Measurements from ENCODE around the gene DGCR6.
"Not testable (repeated sequence)": the region's sequence is repeated elsewhere in the genome, so short reads cannot be mapped to it uniquely, and the experiment has no call there.

The DGCR6 gene

GRCh38 chr22:18909556-18909955 lies 3.4 kb downstream of the DGCR6 start:
- TF ChIP-seq, protein P1, sequence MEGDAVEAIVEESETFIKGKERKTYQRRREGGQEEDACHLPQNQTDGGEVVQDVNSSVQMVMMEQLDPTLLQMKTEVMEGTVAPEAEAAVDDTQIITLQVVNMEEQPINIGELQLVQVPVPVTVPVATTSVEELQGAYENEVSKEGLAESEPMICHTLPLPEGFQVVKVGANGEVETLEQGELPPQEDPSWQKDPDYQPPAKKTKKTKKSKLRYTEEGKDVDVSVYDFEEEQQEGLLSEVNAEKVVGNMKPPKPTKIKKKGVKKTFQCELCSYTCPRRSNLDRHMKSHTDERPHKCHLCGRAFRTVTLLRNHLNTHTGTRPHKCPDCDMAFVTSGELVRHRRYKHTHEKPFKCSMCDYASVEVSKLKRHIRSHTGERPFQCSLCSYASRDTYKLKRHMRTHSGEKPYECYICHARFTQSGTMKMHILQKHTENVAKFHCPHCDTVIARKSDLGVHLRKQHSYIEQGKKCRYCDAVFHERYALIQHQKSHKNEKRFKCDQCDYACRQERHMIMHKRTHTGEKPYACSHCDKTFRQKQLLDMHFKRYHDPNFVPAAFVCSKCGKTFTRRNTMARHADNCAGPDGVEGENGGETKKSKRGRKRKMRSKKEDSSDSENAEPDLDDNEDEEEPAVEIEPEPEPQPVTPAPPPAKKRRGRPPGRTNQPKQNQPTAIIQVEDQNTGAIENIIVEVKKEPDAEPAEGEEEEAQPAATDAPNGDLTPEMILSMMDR (conservative IDR thresholded peaks at IDR 0.05; ENCODE audit: low read depth) = no peak
- POLR2A ChIA-PET (ENCODE audit: low non-redundant PET) = no interaction called here
- DNase-seq (ENCODE audit: low spot score) = no peak
- H3K27ac ChIP-seq = no peak overlapping the region
- CTCF ChIA-PET = interaction anchor here (0.9 kb wide), 1 partner anchor 24 kb away, joined by 3 read pairs; no protein-coding TSS in a partner anchor

GRCh38 chr22:18911535-18911934 lies 5.4 kb downstream of the DGCR6 start:
- CTCF ChIA-PET; H3K27ac ChIP-seq; DNase-seq (ENCODE audit: low spot score); POLR2A ChIA-PET (ENCODE audit: low non-redundant PET): not testable (repeated sequence)

DNA sequence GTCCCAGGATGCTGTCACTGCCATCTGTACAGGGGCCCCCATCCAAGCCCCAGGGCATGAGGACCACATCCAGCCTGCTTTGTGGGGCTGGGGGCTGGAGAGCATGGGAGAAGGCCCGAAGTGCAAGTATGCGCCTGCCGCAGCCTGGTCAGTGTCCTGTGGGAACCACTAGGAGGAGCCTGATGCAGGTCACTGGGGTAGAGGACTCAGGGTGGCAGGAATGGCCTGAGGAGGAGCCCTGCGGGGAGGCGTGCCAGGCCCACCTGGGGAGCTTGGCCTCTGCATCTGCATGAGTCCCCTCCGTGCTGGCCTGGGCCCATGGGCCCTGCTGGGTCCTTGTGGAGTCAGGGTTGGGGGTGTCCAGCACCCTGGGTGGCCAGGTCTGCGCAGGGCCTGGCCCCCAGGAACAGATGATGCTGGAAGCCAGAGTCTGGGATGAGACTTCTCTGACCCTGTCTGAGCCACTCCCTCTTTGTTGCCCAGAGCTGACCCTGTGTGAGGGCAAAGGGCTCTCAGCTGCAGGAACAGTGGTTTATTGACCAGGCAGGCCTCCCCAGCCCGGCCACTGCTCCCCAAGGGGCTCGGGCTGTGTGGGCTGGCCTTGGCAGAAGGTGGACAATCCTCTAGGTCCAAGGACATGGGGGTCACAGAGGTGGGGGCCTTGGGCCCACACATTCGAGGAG lies 6.3 kb downstream of the DGCR6 start:
- CTCF ChIA-PET; POLR2A ChIA-PET (ENCODE audit: low non-redundant PET): not testable (repeated sequence)

DNA sequence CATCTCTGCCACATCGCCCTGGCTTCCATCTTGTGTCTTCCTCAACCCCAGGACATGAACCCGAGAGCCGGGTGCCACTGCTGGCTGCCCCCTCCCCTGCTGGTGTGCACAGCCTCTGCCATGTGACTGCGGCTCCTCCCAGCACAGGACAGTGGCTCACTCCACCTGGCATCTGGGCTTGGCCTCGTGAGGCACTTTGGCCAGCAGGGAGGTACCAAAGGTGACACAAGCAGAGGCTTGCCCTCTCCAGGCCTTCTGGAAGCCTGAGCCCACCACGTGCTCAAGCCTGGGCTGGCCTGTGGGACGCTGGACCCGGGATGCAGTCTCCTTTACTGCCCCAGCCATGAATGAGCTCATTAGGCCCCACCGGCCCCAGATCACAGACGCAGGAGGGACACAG lies 8.4 kb downstream of the DGCR6 start:
- H3K27ac ChIP-seq; DNase-seq (ENCODE audit: low spot score); POLR2A ChIA-PET (ENCODE audit: low non-redundant PET); CTCF ChIA-PET: not testable (repeated sequence)

More for the DNA sequence above, 6.3 kb downstream of the DGCR6 start:
- H3K27ac ChIP-seq; DNase-seq (ENCODE audit: low spot score): not testable (repeated sequence)

DNA sequence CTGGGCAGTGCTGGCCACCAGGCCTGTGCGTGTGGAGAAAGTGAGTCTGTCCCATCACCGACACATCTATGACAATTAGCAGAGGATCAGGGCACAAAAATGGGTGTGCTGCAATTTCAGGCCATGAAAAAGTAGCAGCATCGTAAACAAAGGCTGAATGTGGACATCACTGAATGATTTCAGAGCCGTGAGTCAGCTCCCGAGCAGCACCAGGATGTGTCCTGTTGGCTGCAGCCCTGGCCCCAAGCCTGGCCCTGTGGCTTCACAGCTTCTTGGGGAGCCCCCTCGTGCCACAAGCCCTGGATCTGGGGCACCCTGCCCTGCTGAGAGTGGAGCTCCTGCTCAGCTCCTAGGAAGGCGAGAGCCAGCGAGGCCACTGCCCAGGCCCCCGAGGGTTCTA lies 9.4 kb downstream of the DGCR6 start:
- H3K27ac ChIP-seq; DNase-seq (ENCODE audit: low spot score); POLR2A ChIA-PET (ENCODE audit: low non-redundant PET): not testable (repeated sequence)
- CTCF ChIA-PET = interaction anchor here (0.6 kb wide), 1 partner anchor 1082 kb away, joined by 4 read pairs; no protein-coding TSS in a partner anchor

DNA sequence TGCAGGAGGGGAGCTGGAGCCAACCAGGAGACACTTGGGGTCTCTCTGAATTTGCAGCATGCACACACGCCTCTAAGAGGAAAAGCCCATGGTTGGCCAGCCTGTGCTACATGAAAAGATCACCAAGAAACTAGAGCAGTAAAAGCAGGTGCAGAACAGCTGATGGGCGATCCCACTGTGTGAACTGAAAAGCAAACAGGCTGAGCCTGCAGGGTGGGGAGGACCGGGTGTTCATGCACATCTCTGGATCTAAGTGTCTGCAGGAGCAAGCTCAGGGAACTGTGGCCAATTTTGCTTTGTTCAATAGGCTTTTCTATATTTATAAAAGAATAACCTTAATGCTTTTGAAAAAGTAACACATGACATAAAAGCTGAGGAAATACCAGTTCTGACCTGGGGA lies 11.7 kb downstream of the DGCR6 start:
- POLR2A ChIA-PET (ENCODE audit: low non-redundant PET); DNase-seq (ENCODE audit: low spot score); CTCF ChIA-PET: not testable (repeated sequence)

GRCh38 chr22:18920257-18920902 lies 14.3 kb downstream of the DGCR6 start:
- CTCF ChIA-PET; DNase-seq (ENCODE audit: low spot score); H3K27ac ChIP-seq; POLR2A ChIA-PET (ENCODE audit: low non-redundant PET): not testable (repeated sequence)

More for the DNA sequence above, 11.7 kb downstream of the DGCR6 start:
- H3K27ac ChIP-seq = not testable (repeated sequence)

DNA sequence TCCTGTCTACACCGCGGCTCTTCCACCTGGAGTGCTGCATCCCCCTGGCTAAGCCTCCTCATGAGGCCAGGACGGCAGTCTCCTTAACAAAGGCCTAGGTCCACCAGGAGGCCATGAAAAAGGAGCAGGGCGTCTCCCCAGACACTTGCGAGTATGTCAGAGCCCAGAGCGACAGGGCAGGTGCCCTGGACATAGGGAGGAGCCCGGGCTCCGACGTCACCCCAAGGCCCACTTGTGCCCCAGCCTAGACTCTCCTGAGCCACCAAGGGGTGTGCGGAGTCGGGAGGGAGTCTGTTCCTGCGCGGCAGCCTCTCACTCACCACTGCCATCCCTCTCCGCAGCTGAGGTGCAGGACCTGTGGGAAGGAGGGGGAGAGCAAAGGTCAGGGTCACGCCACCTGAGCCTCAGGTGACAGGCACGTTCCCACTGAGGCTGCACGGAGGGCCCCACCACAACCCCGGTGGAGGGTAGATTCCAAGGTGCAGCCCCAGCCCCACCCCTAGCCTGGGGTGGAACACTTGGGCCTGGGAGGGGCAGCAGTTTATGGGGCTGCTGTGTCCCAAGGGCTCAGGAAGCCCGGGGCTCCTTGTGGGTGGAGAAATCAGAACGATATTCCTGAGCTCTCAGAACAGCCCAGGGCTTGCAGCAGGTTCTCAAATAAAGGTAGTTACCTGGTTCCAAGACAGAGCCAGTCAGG lies 19.4 kb downstream of the DGCR6 start:
- ChIA-PET POLR2A (ENCODE audit: low non-redundant PET) (no interaction called here), CTCF (no interaction called here)
- DNase-seq (ENCODE audit: low spot score) = no peak
- no peak overlapping the region for H3K27ac ChIP-seq
- TF ChIP-seq, protein P1 (conservative IDR thresholded peaks at IDR 0.05; ENCODE audit: low read depth) = no peak

- ChIA-PET CTCF (no interaction called here), POLR2A (ENCODE audit: low non-redundant PET) (no interaction called here)
- no peak overlapping the region for H3K27ac ChIP-seq
- TF ChIP-seq, protein P1 (conservative IDR thresholded peaks at IDR 0.05; ENCODE audit: low read depth) = no peak
- no peak for DNase-seq (ENCODE audit: low spot score)
Observed at GRCh38 chr22:18927020-18927419, 20.9 kb downstream of the DGCR6 start.
